ENCODE measurements around the gene ARIH2. TPM values are rescaled to one million over a fixed set of nuclear protein-coding genes. Genes with fewer than 3 reads are reported as not detected.
A peak's percentile ranks its signal among the peaks of the same experiment; 100 is the strongest.

ARIH2 gene
- total and polyA plus RNA-seq, 9 of the 15 experiments (the other 6 are each of a cell fraction or from before 2014, with no cell fraction given): 27.0 to 120 (median 108) TPM

- TF ChIP-seq HINFP (tag; conservative IDR thresholded peaks at IDR 0.05; ENCODE audit: low read depth) (no peak), ZBED1 (IDR thresholded peaks at IDR 0.05) (0 out of 2 replicates have a peak, but pooled peaks have one; percentile 66), MAFK (IDR thresholded peaks at IDR 0.05; ENCODE audit: low read length) (no peak), NFE2 (IDR thresholded peaks at IDR 0.05; ENCODE audit: low read depth) (no peak), HDAC3 (IDR thresholded peaks at IDR 0.05; ENCODE audit: borderline replicate concordance, partially characterized antibody) (no peak), SP1 (CRISPR knock-in tag; IDR thresholded peaks at IDR 0.05) (peak; percentile 79), FIP1L1 (IDR thresholded peaks at IDR 0.05; ENCODE audit: low read depth, low read length, poor library complexity, severe bottlenecking) (peak; percentile 84), SMAD3 (CRISPR knock-in tag; conservative IDR thresholded peaks at IDR 0.05) (0 out of 2 replicates have a peak, but pooled peaks have one; percentile 20), ZBTB1 (CRISPR knock-in tag; IDR thresholded peaks at IDR 0.05; ENCODE audit: borderline replicate concordance, low read depth) (0 out of 2 replicates have a peak, but pooled peaks have one; percentile 65), TARDBP (IDR thresholded peaks at IDR 0.05) (peak; percentile 51; the same call in 1 of the 2 replicates), ETV6 (IDR thresholded peaks at IDR 0.05; ENCODE audit: borderline replicate concordance in 1 of 2, low read depth in 2 of 2, low read length in 1 of 2) (no peak), ETV6 (CRISPR knock-in tag; IDR thresholded peaks at IDR 0.05; ENCODE audit: borderline replicate concordance) (no peak), ZNF3 (CRISPR knock-in tag; IDR thresholded peaks at IDR 0.05) (no peak), JUND (IDR thresholded peaks at IDR 0.05; ENCODE audit: borderline replicate concordance, low read depth, low read length) (0 out of 2 replicates have a peak, but pooled peaks have one; percentile 24), JUND (tag; IDR thresholded peaks at IDR 0.05; ENCODE audit: borderline replicate concordance, low read depth, low read length) (no peak; the same call in 2 of the 3 replicates), YBX1 (IDR thresholded peaks at IDR 0.05) (no peak), ZNF395 (CRISPR knock-in tag; IDR thresholded peaks at IDR 0.05) (no peak), NELFE (IDR thresholded peaks at IDR 0.05; ENCODE audit: insufficient read depth, insufficient read length) (peak; percentile 84)
These were observed 102.7 kb downstream of the ARIH2 start (continued) for GRCh38 chr3:49021213-49021812.
